OCI-LY3 (cell line): ENCODE results near the gene CMSS1.

Experiments used
- H2AFZ ChIP-seq: fragments of 200-600, 300-600 bp; shearing (Covaris generic); 2 replicates; pipeline ENCODE4 v1.6.0; 2014; ENCODE audit warnings: antibody characterized with exemption, low read depth, low read length
- H3K27ac ChIP-seq: fragments of 200-600, 300-600 bp; sonication (generic); 2 replicates; pipeline ENCODE4 v1.5.1; 2014; ENCODE audit warnings: mild to moderate bottlenecking, low read length, moderate library complexity, mixed read lengths
- H3K27me3 ChIP-seq: fragments of 200-600, 300-600 bp; sonication (generic); 2 replicates; pipeline ENCODE4 v1.6.1; 2014; ENCODE audit warnings: low read depth, low read length, mixed read lengths
- H3K36me3 ChIP-seq: fragments of 200-600, 300-600 bp; sonication (generic); replicated peaks from 2 replicates; pipeline ENCODE3; 2014; ENCODE audit warnings: low read depth, low read length, mixed read lengths
- H3K4me1 ChIP-seq: fragments of 300-600, 200-600 bp; sonication (generic); 2 replicates; pipeline ENCODE4 v1.6.1; 2014; ENCODE audit warnings: low read length, mixed read lengths
- H3K4me2 ChIP-seq: fragments of 200-600, 300-600 bp; sonication (generic); 2 replicates; pipeline ENCODE4 v1.6.1; 2014; ENCODE audit warnings: low read length, mixed read lengths
- H3K4me3 ChIP-seq: fragments of 300-600, 200-600 bp; sonication (generic); 2 replicates; pipeline ENCODE4 v1.5.1; 2014; ENCODE audit warnings: antibody characterized with exemption, mild to moderate bottlenecking, low read length, moderate library complexity
- H3K79me2 ChIP-seq: fragments of 300-600, 200-600 bp; shearing (Covaris generic); 2 replicates; pipeline ENCODE4 v1.6.1; 2014; ENCODE audit warnings: mild to moderate bottlenecking, low read length, mixed read lengths
- H3K9ac ChIP-seq: fragments of 300-600, 200-600 bp; shearing (Covaris generic); 2 replicates; pipeline ENCODE4 v1.6.0; 2014; ENCODE audit warnings: mild to moderate bottlenecking, low read length, moderate library complexity
- H3K9me3 ChIP-seq: fragments of 200-600, 300-600 bp; shearing (Covaris generic); 2 replicates; pipeline ENCODE4 v1.6.1; 2014; ENCODE audit warnings: low read length, mixed read lengths; ENCODE audit not compliant: insufficient read depth
- H4K20me1 ChIP-seq: fragments of 200-600, 300-600 bp; sonication (generic); 2 replicates; pipeline ENCODE4 v1.6.1; 2016; ENCODE audit warnings: low read length, mixed read lengths; ENCODE audit not compliant: insufficient read depth
- EZH2phosphoT487 ChIP-seq: fragments of 200-600 bp; shearing (Covaris generic); IDR thresholded peaks from 2 replicates; pipeline ENCODE4 v1.6.1; 2018; ENCODE audit warnings: antibody characterized with exemption, mixed run types, low read depth
- TF ChIP-seq, protein P1 (sequence below): fragments of 200-600, 300-600 bp; sonication (generic); IDR thresholded peaks from 2 replicates; pipeline ENCODE4 v1.5.1; 2014; ENCODE audit warnings: antibody characterized with exemption, low read length, low read depth

CMSS1 gene

GRCh38 chr3:100114413-100115030 lies 296.9 kb downstream of the CMSS1 start, which contains the start of gene FILIP1L:
TSS of gene FILIP1L (minus strand) at chr3:100114501.
- Histone ChIP-seq H3K4me2 (no peak within 1 kb of the TSS), H3K4me1 (peaks cover 6% of the 10 kb centered on the region; the same call in 1 of the 2 replicates), H3K9me3 (no peaks in the 10 kb centered on the region), H3K36me3 (no peaks in the 10 kb centered on the region), H3K27me3 (no peaks in the 10 kb centered on the region), H4K20me1 (no peaks in the 10 kb centered on the region; the same call in 1 of the 2 replicates), H3K4me3 (no peak within 1 kb of the TSS), H3K79me2 (no peaks in the 10 kb centered on the region), H3K9ac (no peak within 1 kb of the TSS), H2AFZ (no peak within 1 kb of the TSS), H3K27ac (no peak within 1 kb of the TSS)
- TF ChIP-seq EZH2phosphoT487: no peak
- TF ChIP-seq, protein P1, sequence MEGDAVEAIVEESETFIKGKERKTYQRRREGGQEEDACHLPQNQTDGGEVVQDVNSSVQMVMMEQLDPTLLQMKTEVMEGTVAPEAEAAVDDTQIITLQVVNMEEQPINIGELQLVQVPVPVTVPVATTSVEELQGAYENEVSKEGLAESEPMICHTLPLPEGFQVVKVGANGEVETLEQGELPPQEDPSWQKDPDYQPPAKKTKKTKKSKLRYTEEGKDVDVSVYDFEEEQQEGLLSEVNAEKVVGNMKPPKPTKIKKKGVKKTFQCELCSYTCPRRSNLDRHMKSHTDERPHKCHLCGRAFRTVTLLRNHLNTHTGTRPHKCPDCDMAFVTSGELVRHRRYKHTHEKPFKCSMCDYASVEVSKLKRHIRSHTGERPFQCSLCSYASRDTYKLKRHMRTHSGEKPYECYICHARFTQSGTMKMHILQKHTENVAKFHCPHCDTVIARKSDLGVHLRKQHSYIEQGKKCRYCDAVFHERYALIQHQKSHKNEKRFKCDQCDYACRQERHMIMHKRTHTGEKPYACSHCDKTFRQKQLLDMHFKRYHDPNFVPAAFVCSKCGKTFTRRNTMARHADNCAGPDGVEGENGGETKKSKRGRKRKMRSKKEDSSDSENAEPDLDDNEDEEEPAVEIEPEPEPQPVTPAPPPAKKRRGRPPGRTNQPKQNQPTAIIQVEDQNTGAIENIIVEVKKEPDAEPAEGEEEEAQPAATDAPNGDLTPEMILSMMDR: no peak

DNA sequence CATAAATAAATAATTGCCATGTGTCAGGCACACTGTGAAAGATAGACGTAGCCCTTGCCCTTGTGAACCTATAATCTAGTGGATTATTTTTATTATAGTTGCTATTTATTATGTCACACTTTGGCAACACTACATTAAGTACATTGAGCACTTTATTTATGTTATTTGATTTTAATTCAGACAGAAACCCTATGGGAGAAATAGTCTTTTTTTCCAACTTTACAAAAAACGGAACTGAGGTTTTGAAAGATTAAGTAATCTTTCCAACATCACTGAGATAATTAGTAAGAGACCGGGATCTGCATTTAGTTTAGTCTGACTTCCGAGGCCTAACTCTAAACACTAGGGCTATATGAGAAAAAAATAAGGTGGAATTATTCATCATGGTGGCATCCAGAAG lies 299.4 kb downstream of the CMSS1 start:
- Histone ChIP-seq H3K36me3 (no peaks in the 10 kb centered on the region), H3K9me3 (no peaks in the 10 kb centered on the region), H3K27me3 (no peaks in the 10 kb centered on the region), H2AFZ (no peak overlapping the region), H3K9ac (no peak overlapping the region), H3K4me3 (no peak overlapping the region), H3K79me2 (no peaks in the 10 kb centered on the region), H4K20me1 (no peaks in the 10 kb centered on the region; the same call in 1 of the 2 replicates), H3K27ac (no peak overlapping the region), H3K4me2 (no peak overlapping the region), H3K4me1 (peaks cover 6% of the 10 kb centered on the region; the same call in 1 of the 2 replicates)
- TF ChIP-seq, protein P1: no peak
- no peak for TF ChIP-seq EZH2phosphoT487

GRCh38 chr3:100120012-100120411 lies 302.4 kb downstream of the CMSS1 start:
- no peaks in the 10 kb centered on the region for H4K20me1 ChIP-seq
- H3K79me2 ChIP-seq: no peaks in the 10 kb centered on the region
- no peaks in the 10 kb centered on the region for H3K4me1 ChIP-seq
- no peak overlapping the region for H3K4me2 ChIP-seq
- H3K27ac ChIP-seq: no peak overlapping the region
- no peak for TF ChIP-seq EZH2phosphoT487
- TF ChIP-seq, protein P1: no peak
- H3K9ac ChIP-seq: no peak overlapping the region
- H2AFZ ChIP-seq: no peak overlapping the region
- no peaks in the 10 kb centered on the region for H3K9me3 ChIP-seq
- H3K36me3 ChIP-seq: no peaks in the 10 kb centered on the region
- H3K27me3 ChIP-seq: no peaks in the 10 kb centered on the region
- no peak overlapping the region for H3K4me3 ChIP-seq

GRCh38 chr3:100120693-100121092 lies 303.0 kb downstream of the CMSS1 start:
- Histone ChIP-seq H3K27ac (no peak overlapping the region), H4K20me1 (no peaks in the 10 kb centered on the region), H2AFZ (no peak overlapping the region), H3K9ac (no peak overlapping the region), H3K36me3 (no peaks in the 10 kb centered on the region), H3K4me1 (no peaks in the 10 kb centered on the region), H3K4me3 (no peak overlapping the region), H3K4me2 (no peak overlapping the region), H3K79me2 (no peaks in the 10 kb centered on the region), H3K27me3 (no peaks in the 10 kb centered on the region), H3K9me3 (no peaks in the 10 kb centered on the region)
- TF ChIP-seq, protein P1: no peak
- no peak for TF ChIP-seq EZH2phosphoT487
